ENCODE results near the gene SLC6A11. TPM values are rescaled to one million over a fixed set of nuclear protein-coding genes. Genes with fewer than 3 reads are reported as not detected.

Gene SLC6A11
- total and polyA plus RNA-seq, 2 of the 8 experiments (the other 6 are each of a cell fraction or from before 2014, with no cell fraction given) = 0.78 to 1.5 TPM

DNA sequence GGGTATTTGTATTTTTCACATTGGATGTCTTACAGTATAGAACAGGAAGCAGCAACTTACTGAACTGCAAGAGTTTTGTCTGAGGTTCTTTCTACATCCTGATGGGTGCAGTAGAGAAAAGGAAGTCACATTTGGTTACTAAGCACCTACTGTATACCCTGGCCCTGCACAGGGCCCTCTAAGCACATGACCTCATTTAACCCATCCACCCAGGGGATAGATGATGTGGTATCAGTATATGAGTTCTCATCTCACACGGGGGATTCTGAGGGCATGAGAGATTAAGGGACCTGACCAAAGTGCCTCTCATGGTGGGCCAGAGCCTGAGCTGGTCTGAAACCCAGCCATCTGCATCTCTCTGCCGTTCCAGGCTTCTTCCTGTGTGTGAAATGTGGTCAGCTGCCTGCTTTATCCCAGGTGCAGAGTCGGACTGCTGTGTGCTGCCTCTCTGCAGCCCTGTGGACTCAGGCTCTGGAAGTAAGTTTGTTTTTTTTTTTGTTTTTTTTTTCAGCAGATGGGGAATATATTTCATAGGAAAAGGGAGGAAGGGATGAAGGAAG, 17.9 kb downstream of the SLC6A11 start:
- POLR2A ChIA-PET (ENCODE audit: partially characterized antibody) = no interaction called here
- Histone ChIP-seq H2BK20ac (ENCODE audit: low read length) (no peak overlapping the region), H3K79me1 (ENCODE audit: low read depth, low read length) (no peaks in the 10 kb centered on the region), H3K9ac (replicated peaks in 1 of 4; ENCODE audit: extremely low read depth in 1 of 4, low read depth in 3 of 4, low read length in 3 of 4) (no peak overlapping the region), H3K14ac (ENCODE audit: insufficient read length) (no peak overlapping the region), H2BK5ac (ENCODE audit: low read depth, low read length) (no peak overlapping the region), H3K27me3 (replicated peaks in 1 of 4; ENCODE audit: control insufficient read depth in 3 of 4, extremely low read depth in 1 of 4, insufficient read depth in 3 of 4, low read length in 3 of 4) (no peaks in the 10 kb centered on the region; a peak in 1 of 7 replicates), H3K27ac (ENCODE audit: low read depth, low read length) (no peak overlapping the region), H3K79me2 (ENCODE audit: control insufficient read depth in 1 of 2, insufficient read depth in 2 of 2, low read length in 2 of 2) (no peaks in the 10 kb centered on the region), H3K4me2 (ENCODE audit: insufficient read depth in 1 of 2, low read depth in 2 of 2, low read length in 2 of 2) (no peak overlapping the region), H3K4ac (replicated peaks; ENCODE audit: insufficient read length, low read depth, low read length) (no peak overlapping the region), H4K8ac (ENCODE audit: extremely low read depth, insufficient read depth, low read length) (no peak overlapping the region), H4K5ac (ENCODE audit: insufficient read length, low read depth, low read length) (no peak overlapping the region), H3K4me3 (ENCODE audit: extremely low read depth in 1 of 4, insufficient read depth in 2 of 4, low read depth in 3 of 4, low read length in 4 of 4) (no peak overlapping the region), H3K23ac (ENCODE audit: insufficient read length) (no peak overlapping the region), H3K9me3 (ENCODE audit: insufficient read depth in 2 of 2, low read depth in 1 of 2, low read length in 1 of 2) (no peaks in the 10 kb centered on the region), H3K56ac (replicated peaks; ENCODE audit: insufficient read length, low read depth, low read length) (no peak overlapping the region), H3K4me1 (replicated peaks in 1 of 4; ENCODE audit: control insufficient read depth in 3 of 4, insufficient read depth in 4 of 4, low read length in 3 of 4) (peaks cover 0 to 2% (median 0%) of the 10 kb centered on the region in 4 experiments; a peak in 1 of 7 replicates), H2AFZ (ENCODE audit: low read length) (no peak overlapping the region), H2AK5ac (ENCODE audit: low read depth, low read length) (no peak overlapping the region), H3K18ac (ENCODE audit: extremely low read depth, low read length) (no peak overlapping the region), H4K91ac (replicated peaks; ENCODE audit: insufficient read length, low read length) (no peak overlapping the region), H4K20me1 (replicated peaks in 1 of 2; ENCODE audit: control insufficient read depth in 1 of 2, insufficient read depth in 2 of 2, low read length in 2 of 2) (no peaks in the 10 kb centered on the region), H2BK120ac (replicated peaks; ENCODE audit: low read depth, low read length) (no peak overlapping the region), H2BK15ac (ENCODE audit: low read length) (no peak overlapping the region), H3K23me2 (ENCODE audit: low read depth, low read length) (no peaks in the 10 kb centered on the region), H3K36me3 (ENCODE audit: control insufficient read depth in 2 of 4, insufficient read depth in 4 of 4, low read length in 3 of 4) (no peaks in the 10 kb centered on the region), H2BK12ac (ENCODE audit: low read depth, low read length) (no peak overlapping the region)
- FAIRE-seq (no peak), DNase-seq (ENCODE audit: low read depth in 1 of 2, low spot score in 2 of 2) (no peak)
- 75% methylated on average over 3 of the region's 3 CpGs; no CpG with 5 or more reads in 1 of the 2 experiments for WGBS, 2 experiments (ENCODE audit: extremely low coverage in 1 of 2, insufficient coverage in 1 of 2, insufficient read length in 1 of 2, insufficient replicate concordance in 2 of 2, low coverage in 1 of 2, low lambda C conversion rate in 2 of 2, missing lambda C conversion rate in 1 of 2)
- CTCF ChIA-PET (ENCODE audit: partially characterized antibody) = interaction anchor here (1.4 to 5.5 kb wide), 6 partner anchors 17 to 62 kb away, joined by 4 to 24 read pairs (median 10); no protein-coding TSS in a partner anchor
- no peak for TF ChIP-seq SIN3A (conservative IDR thresholded peaks at IDR 0.05 in 1 of 2, IDR thresholded peaks at IDR 0.05 in 1 of 2; ENCODE audit: low read depth in 1 of 2, low read length in 2 of 2)
- no peak for TF ChIP-seq YY1 (IDR thresholded peaks at IDR 0.05; ENCODE audit: low read depth, low read length)
- no peak for TF ChIP-seq CBX5 (IDR thresholded peaks at IDR 0.05; ENCODE audit: low read depth, low read length)
- TF ChIP-seq, protein P1, sequence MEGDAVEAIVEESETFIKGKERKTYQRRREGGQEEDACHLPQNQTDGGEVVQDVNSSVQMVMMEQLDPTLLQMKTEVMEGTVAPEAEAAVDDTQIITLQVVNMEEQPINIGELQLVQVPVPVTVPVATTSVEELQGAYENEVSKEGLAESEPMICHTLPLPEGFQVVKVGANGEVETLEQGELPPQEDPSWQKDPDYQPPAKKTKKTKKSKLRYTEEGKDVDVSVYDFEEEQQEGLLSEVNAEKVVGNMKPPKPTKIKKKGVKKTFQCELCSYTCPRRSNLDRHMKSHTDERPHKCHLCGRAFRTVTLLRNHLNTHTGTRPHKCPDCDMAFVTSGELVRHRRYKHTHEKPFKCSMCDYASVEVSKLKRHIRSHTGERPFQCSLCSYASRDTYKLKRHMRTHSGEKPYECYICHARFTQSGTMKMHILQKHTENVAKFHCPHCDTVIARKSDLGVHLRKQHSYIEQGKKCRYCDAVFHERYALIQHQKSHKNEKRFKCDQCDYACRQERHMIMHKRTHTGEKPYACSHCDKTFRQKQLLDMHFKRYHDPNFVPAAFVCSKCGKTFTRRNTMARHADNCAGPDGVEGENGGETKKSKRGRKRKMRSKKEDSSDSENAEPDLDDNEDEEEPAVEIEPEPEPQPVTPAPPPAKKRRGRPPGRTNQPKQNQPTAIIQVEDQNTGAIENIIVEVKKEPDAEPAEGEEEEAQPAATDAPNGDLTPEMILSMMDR (IDR thresholded peaks at IDR 0.05; ENCODE audit: control extremely low read depth in 1 of 3, insufficient read depth in 1 of 3, low read depth in 1 of 3, low read length in 3 of 3) = no peak
- no peak for TF ChIP-seq POLR2A (IDR thresholded peaks at IDR 0.05; ENCODE audit: control extremely low read depth in 1 of 2, low read depth in 2 of 2, low read length in 2 of 2)
- no peak for TF ChIP-seq POU5F1 (IDR thresholded peaks at IDR 0.05; ENCODE audit: low read depth, low read length)
- no peak for TF ChIP-seq RAD21 (IDR thresholded peaks at IDR 0.05 in 1 of 2, conservative IDR thresholded peaks at IDR 0.05 in 1 of 2; ENCODE audit: low read depth in 2 of 2, low read length in 2 of 2)
- no peak for TF ChIP-seq TAF7 (optimal IDR thresholded peaks at IDR 0.05; ENCODE audit: borderline replicate concordance, low read depth, low read length)
- no peak for TF ChIP-seq SRF (IDR thresholded peaks at IDR 0.05; ENCODE audit: low read depth, low read length)
- TF ChIP-seq GABPA (IDR thresholded peaks at IDR 0.05; ENCODE audit: borderline replicate concordance, insufficient read depth, low read length) = no peak

Measured in H1 (cell line).